Activated CD4-positive, CD25-positive, alpha-beta regulatory T cell treated with anti-CD3 and anti-CD28 coated beads, Interleukin-2, amount 50 U/mL, for 72 hours (primary cell): ENCODE results near the gene PTPA.

Experiments used
- DNase-seq: peaks from one replicate; pipeline ENCODE4 v3.0.0; 2021

Gene PTPA

DNA sequence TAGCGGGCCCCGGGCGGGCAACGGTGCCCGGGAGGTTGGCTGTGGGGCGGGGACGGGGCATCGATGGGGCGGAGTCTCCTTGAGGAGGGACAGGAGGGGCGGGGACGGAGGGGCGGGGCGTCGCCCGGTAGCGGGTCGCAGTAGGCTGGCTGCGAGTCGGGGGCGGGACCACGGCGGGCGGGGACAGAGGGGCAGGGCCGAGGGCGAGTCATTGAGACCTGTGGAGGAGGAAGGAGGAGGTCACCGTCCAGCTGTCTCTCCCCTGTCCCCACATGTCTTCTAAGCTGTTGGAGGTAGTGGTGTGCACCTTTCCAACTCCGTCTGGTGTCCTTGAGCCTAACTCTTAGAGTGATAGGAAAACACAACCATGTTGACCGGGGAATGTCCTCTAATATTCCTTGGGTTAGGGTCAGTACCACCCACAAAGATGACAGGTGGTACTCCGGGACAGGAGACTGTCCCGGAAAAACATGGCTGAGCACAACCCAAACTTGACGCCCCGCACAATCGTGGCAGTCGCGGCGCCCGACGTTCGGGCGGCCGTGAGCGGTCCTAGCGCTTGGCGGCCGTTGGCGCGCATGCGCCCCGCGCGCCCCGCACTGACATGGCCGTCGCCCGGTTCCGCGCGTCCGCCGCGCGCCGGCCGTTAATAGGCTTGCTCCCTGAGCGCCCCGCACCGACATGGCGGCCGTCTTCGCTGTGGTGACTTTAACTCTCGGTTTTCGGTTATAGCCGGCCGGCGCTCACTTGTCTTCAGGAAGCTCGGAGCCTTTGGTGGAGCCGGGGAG lies at the start of gene PTPA, which contains the start of gene CRAT:
PTPA (plus strand) TSS at position 676 of the 788 bp plus-strand sequence. CDS start 186 bp downstream, outside the sequence.
CRAT (minus strand) TSS at position 54 of the 788 bp plus-strand sequence. CDS start 284 bp downstream, outside the sequence.
- DNase-seq = peak; percentile 95

DNA sequence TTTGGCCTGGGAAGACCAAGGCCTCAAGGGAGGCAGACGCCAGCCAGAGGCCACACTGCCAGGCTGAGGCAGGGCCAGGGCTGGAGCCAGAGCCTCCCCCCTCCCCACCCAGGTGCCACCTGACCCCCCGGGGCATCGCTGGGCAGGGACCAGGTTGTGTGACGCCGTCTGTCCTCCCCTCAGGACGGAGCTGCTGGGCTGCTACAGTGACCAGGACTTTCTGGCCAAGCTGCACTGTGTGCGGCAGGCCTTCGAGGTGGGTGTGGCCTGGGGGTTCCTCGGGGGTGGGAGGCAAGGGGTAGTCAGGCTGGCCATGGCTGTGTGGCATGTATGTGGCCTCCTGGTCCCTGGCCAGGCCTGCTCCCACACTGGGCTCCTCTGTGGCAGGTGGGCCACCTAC lies 48.2 kb upstream of the PTPA start:
- no peak for DNase-seq

DNA sequence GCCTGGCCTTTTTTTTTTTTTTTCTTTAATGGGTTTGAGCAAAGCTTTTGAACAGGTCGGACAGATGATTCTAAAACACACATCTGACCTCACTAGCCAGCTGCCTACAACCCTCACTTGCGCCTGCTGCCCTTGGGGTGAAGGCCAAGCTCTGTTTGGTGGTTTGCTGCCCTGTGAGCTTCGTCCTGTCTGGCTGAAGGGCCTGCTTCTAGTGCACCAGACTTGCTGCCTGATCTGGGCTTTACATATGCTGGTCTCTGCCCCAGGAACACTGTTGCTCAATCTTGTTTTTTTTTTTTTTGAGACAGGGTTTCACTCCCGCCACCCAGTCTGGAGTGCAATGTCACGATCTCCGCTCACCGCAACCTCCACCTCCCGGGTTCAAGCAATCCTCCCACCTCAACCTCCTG lies 46.7 kb upstream of the PTPA start:
- DNase-seq = no peak

- no peak for DNase-seq
Observed at GRCh38 chr9:129068110-129068509, 43.1 kb upstream of the PTPA start.

DNA sequence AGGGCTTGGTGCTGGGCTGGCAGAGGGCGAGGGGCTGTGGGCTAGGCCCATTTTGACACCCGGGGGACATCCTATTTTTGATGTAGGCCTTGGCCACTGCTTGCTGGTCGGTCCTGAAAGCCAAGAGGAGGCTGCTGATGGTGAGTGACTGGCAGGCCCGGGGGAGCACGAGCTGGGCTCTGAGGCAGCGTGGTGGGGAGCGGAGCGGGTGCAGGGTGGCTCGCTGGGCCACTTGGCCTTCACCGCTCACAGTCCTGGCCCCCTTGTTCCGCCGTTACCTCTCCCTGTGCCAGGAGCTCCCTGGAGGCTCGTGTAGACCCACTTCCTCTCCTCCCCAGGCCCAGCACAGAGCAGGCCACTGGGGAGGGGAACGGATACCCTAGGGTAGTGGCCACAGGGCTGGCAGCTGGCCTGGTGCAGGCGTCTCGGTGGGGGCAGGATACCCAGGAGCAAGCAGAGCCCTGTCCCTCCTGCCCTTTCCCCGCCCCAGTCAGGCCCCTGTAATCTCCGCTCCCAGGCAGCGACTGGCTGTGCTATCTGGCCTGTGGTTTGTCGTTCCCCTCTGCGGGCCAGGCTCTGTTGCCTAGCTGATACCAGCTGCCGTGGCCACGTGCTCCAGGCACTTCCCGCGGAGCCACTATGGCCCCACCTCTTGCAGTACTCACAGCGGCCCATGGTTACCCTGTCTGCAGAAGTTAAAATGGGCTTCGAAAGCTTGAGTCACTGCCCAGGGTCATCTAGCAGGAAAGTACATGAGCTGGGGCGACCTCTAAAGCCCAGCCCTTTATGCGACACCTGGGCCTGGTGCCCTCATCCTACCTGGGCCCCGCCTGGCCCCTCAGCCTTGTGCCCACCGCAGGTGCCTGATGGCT lies 42.0 kb upstream of the PTPA start:
- peak; percentile 48 for DNase-seq

- no peak for DNase-seq
Observed at GRCh38 chr9:129069862-129070641, 41.2 kb upstream of the PTPA start.

DNA sequence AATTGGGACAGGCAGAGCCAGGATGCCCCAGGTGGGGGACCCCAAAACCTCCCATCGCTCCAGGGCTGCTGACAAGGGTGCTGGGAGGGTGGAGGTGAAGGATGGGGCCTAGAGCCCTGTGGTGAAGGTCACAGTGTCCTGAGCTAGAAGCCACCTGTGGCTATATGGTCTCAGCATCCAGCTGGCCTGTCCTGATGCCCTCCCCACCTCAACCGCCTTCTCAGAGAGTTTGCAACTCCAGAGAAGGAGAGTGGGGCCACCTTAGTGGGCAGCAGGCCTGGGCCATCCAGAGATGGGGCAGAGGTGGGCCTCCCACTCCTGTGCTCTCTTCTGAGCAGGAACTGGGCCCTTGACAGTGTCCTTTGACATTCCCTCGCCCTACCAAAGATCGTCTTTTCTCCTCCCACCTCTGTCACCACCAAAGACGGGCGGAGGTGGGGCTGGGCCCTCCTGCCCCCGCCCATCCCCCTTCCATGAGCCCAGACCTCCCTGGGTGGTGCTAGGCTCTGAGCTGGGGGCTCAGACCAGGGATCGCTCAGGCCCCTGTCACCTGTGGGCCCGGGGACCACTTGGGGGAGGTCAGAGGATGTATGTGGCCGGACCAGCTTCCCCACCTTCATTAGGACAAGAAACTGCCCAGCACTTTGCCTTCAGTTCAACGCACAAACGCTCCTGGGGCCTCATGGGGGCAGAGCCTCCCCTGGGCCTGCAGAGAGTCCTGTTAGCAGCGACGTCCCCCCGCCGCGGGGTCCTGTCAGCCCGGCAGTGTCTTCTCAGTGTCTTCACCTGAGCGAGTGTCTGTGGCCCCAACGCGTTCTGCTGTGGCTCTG lies 40.3 kb upstream of the PTPA start:
- no peak for DNase-seq

DNA sequence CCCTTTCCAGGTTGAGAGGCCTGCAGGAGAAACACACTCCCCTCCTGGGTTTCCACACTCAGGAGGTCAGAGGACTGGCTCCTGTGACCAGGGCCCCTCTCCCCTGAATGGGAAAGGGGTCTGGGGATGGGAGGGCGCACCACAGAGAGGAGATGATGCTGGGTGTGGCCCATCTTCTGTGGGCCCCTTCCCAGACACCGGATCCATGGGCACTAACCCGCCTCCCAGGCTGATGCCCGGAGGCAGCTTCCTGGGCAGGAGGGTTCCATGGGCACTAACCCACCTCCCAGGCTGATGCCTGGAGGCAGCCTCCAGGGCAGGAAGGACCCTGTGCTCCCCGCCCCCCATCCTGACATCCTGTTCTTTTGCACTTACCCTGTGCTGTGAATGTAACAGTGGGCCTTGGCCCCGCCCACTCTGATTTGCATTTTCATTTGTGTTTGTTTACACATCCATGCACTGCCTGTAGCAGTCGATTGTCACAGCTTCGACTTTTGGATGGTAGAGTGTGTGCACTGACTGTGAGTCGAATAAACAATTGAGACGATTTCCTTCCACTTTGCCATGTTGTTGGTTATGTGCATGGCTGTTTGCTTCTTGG lies 39.6 kb upstream of the PTPA start:
- no peak for DNase-seq

DNA sequence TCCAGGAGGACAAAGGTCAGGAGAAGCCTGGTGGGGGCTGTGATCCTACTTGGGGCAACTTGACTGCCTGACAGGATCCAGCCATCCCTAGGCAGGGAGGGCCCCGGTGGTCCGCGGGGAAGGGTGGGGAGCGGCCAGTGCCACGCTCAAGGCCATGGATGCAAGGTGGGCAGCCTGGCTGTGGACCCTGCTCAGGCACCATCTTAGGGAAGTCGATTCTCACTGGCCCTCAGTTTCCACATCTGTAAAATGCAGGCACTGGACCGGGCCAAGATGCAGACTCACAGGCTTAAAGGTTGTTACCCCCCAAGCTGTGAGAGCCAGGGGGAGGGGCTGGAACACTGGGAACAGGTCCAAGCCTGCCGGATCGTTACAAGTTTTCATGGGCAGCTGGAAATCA lies 39.0 kb upstream of the PTPA start:
- no peak for DNase-seq

DNA sequence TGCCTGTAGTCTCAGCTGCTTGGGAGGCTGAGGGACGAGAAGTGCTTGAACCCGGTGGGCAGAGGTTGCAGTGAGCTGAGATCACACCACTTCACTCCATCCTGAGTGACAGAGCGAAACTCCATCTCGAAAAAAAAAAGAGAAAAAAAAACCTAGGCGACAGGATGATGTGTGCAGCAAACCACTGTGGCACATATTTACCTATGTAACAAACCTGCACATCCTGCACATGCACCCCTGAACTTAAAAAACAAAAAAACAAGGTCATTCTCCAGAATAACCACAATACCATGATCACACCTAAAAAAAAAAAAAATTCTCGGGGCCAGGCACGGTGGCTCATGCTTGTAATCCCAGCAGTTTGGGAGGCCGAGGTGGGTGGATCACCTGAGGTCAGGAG lies 37.8 kb upstream of the PTPA start:
- no peak for DNase-seq

- no peak for DNase-seq
Observed at GRCh38 chr9:129074106-129074505, 37.1 kb upstream of the PTPA start.

DNA sequence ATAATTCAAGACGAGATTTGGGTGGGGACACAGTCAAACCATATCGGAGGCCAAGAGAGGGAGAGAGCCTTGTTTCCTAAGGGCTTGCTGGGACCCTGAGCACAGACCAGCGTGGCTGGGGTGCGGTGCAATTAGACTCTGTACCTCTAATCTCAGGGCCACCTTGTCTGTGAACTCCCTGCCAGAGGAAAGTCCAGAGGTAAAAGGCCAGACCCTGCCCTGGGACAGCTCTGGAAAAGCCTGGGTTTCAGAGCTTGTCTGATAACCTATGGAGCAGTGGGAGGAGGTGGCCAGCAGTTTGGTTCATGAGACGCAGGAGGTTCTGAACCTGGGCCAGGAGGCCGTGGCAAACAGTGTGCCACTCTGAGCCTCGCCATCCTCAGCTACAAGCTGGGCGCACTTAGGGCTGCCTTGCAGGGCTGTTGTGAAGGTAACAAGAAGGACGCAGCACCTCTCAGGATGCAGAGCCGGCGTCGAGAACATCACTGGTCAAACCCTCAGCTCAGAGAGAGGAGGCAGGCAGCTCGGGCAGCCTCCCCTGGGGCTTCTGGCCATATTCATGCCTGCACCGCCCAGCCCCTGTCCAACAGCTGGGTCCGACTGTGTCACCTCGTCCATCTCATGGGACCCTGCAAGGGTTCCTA lies 35.1 kb upstream of the PTPA start:
- DNase-seq = no peak

DNA sequence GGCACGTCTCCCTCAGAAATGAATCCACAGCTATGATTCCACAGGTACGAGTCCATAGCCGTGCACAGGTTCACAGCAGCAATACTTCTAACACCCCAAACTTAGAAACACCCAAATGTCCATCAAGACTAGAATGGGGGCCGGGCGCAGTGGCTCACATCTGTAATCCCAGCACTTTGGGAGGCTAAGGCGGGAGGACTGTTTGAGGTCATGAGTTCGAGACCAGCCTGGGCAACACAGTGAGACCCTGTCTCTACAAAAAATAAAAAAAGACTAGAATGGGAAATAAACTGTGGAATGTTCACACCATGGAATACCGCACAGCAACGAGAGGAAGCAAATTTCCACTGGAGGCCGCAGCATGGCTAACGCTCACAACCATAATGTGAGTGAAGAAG lies 34.6 kb upstream of the PTPA start:
- no peak for DNase-seq

DNA sequence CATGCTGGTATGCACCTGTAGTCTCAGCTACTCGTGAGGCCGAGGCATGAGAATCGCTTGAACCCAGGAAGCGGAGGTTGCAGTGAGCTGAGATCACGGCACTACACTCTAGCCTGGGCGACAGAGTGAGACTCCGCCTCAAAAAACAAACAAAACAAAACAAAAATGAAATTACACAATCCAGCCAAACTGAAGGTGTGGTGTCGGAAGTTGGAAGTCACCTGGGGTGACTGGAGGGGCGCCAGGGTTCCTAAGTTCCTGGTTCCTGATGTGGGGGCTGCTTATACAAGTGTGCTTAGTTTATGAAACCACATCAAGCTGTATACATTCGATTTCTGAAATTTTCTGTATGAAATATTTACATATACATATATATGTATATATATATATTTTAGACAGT lies 34.0 kb upstream of the PTPA start:
- no peak for DNase-seq

- DNase-seq = no peak
Observed at GRCh38 chr9:129078691-129079503, 32.3 kb upstream of the PTPA start.

DNA sequence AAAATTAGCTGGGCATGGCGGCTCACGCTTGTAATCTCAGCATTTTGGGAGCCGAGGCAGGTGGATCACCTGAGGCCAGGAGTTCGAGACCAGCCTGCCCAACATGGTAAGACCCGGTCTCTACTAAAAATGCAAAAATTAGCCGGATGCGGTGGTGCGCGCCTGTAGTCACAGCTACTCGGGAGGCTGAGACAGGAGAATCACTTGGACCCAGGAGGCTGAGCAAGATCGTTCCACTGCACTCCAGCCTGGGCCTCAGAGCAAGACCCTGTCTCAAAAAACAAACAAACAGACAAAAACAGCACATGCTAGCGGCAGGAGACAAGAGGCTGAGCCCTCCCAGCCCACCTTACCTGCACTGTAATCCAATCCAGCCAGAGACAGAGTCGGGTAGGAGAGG lies 31.4 kb upstream of the PTPA start:
- no peak for DNase-seq

GRCh38 chr9:129080298-129080600 lies 31.0 kb upstream of the PTPA start:
- no peak for DNase-seq

- peak; percentile 97 for DNase-seq
Observed at GRCh38 chr9:129080601-129081387, 30.4 kb upstream of the PTPA start, which contains the start of gene DOLPP1. DOLPP1 (plus strand) TSS chr9:129081111; CDS start chr9:129081132, 21 bp downstream.

- DNase-seq = no peak
Observed at GRCh38 chr9:129081388-129081904, 29.8 kb upstream of the PTPA start.
